ENCODE measurements around the gene IL23R.

The IL23R gene

DNA sequence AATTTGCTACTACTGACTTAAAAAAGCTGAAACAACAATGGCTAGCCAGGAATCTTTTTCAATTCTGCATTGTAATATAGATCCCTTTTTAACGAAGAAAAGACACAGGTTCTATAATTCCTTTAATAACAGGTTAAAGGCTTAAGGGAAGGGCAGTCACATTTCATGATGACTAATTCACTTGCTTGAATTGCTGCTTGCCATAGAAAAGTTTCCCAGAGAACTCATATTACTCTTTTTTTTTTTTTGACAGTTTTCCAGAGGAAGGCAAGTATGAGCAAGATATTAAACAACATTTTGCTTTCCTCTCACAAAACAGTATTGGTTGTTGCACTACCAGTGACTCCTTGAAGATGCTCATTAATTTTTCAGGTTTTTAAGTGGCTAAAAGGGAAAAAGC is 60.9 kb downstream of the IL23R start:
- no peak for DNase-seq (ENCODE audit: low read depth)

GRCh38 chr1:67228791-67229190 is 62.5 kb downstream of the IL23R start:
- TF ChIP-seq, protein P1, sequence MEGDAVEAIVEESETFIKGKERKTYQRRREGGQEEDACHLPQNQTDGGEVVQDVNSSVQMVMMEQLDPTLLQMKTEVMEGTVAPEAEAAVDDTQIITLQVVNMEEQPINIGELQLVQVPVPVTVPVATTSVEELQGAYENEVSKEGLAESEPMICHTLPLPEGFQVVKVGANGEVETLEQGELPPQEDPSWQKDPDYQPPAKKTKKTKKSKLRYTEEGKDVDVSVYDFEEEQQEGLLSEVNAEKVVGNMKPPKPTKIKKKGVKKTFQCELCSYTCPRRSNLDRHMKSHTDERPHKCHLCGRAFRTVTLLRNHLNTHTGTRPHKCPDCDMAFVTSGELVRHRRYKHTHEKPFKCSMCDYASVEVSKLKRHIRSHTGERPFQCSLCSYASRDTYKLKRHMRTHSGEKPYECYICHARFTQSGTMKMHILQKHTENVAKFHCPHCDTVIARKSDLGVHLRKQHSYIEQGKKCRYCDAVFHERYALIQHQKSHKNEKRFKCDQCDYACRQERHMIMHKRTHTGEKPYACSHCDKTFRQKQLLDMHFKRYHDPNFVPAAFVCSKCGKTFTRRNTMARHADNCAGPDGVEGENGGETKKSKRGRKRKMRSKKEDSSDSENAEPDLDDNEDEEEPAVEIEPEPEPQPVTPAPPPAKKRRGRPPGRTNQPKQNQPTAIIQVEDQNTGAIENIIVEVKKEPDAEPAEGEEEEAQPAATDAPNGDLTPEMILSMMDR (IDR thresholded peaks at IDR 0.05; ENCODE audit: low read length, missing control alignments) = no peak
- H3K4me3 ChIP-seq (replicated peaks; ENCODE audit: low read depth, low read length) = no peak overlapping the region
- no peak for DNase-seq (ENCODE audit: low read depth)

More for the DNA sequence above, 60.9 kb downstream of the IL23R start:
- TF ChIP-seq, protein P1 (IDR thresholded peaks at IDR 0.05; ENCODE audit: low read length, missing control alignments) = no peak
- no peak overlapping the region for H3K4me3 ChIP-seq (replicated peaks; ENCODE audit: low read depth, low read length)

- H3K4me3 ChIP-seq (replicated peaks; ENCODE audit: low read depth, low read length) = no peak overlapping the region
- no peak for DNase-seq (ENCODE audit: low read depth)
- TF ChIP-seq, protein P1 (IDR thresholded peaks at IDR 0.05; ENCODE audit: low read length, missing control alignments) = no peak
Observed at GRCh38 chr1:67230539-67230938, 64.3 kb downstream of the IL23R start.

DNA sequence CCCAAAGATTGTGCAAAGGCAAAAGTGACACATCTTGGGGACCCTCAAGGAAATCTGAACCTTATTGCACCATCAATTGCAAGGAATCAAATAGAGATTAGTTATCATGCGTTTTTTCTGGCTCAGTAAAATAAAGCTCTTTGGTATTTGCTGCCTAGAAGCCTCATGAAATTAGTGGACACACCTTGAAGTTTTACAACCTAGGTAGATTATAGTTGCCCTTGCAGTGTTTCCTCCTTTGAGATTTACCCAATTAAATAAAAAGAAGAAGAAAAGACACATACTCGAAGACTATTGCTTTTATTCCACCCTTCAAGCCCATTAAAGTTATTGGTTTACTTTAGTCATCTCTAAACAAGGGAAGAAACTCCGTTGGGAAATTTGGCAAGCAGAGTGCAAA is 70.0 kb downstream of the IL23R start:
- no peak for DNase-seq (ENCODE audit: low read depth)
- TF ChIP-seq, protein P1 (IDR thresholded peaks at IDR 0.05; ENCODE audit: low read length, missing control alignments) = no peak
- no peak overlapping the region for H3K4me3 ChIP-seq (replicated peaks; ENCODE audit: low read depth, low read length)

DNA sequence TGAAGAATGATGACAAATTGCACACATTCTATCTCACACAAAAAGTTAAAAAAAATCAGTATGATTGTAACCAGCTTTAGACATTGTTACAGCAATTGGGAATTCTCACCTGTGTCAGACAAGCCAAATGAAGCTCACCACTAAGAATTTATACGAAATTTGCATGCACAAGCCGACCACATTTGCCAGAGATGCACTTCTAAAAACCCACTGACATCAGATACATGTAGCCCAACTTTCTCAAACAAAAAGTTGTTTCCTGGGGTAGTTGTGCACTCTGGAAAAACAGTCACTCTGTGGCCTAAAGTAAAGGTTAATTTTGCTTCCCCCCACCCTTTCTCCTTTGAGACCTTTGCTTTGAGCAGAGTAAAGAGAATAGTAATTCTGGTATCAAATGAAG is 73.5 kb downstream of the IL23R start:
- TF ChIP-seq, protein P1 (IDR thresholded peaks at IDR 0.05; ENCODE audit: low read length, missing control alignments) = no peak
- no peak overlapping the region for H3K4me3 ChIP-seq (replicated peaks; ENCODE audit: low read depth, low read length)
- DNase-seq (ENCODE audit: low read depth) = no peak

GRCh38 chr1:67241200-67241746 is 75.0 kb downstream of the IL23R start:
- DNase-seq (ENCODE audit: low read depth) = no peak
- H3K4me3 ChIP-seq (replicated peaks; ENCODE audit: low read depth, low read length) = no peak overlapping the region
- TF ChIP-seq, protein P1 (IDR thresholded peaks at IDR 0.05; ENCODE audit: low read length, missing control alignments) = no peak

DNA sequence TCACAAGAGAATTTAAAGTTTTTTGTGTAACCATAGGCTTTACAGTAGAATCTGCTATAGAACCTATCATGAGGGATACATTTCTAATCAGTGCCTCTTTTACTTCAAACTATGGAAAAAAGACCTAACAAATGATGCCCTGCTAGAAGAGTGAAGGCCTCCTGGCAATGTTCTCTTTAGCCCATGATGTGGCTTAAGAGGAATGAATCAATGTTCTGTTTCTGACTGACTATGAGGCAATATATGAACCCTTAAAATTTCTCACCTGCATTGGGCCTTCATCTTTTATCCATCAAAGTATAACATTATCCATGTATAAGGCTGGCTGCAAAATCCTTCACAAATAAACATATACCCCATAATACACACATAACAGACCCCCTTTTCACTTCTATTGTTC is 75.8 kb downstream of the IL23R start:
- TF ChIP-seq, protein P1 (IDR thresholded peaks at IDR 0.05; ENCODE audit: low read length, missing control alignments) = no peak
- no peak overlapping the region for H3K4me3 ChIP-seq (replicated peaks; ENCODE audit: low read depth, low read length)
- no peak for DNase-seq (ENCODE audit: low read depth)

Data from fibroblast of pulmonary artery (primary cell).